Mammary epithelial cell (primary cell): Measurements from ENCODE around the gene KLK12.

Source experiments
- EZH2 ChIP-seq: IDR thresholded peaks from 2 replicates; pipeline ENCODE4 v1.6.1; 2012; ENCODE audit warnings: low read length, inconsistent platforms, borderline replicate concordance
- TF ChIP-seq, protein P1 (sequence below), 2 donors: IDR thresholded peaks in 1 of 2; conservative IDR thresholded peaks in 1 of 2; 2 replicates each; pipeline ENCODE4 v1.5.1; 2011 to 2012; ENCODE audit warnings: inconsistent platforms in 2 of 2, low read length in 2 of 2, mild to moderate bottlenecking in 2 of 2, control low read depth in 1 of 2, low read depth in 1 of 2; ENCODE audit not compliant: insufficient read depth in 1 of 2; ENCODE audit errors: extremely low read depth in 1 of 2

DNA sequence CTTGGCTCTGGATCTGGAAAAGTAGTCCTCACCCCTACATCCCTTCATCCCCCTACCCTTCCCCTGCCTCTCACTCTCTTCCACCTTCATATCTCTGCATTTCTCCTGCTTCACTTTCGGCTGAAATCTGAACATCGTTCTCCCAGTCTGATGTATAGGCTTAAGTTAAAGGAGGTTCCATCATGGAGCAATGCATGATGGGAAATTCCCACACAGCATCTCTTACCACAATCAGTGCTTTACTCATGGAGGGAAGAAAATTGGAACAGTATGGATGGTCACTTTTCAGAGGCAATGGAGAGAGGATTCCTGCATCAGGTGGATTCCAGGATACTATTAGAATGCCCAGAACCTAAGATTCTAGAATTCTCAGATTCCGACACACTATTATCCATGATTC is 27.3 kb downstream of the KLK12 start:
- no peak for TF ChIP-seq EZH2
- TF ChIP-seq, protein P1, sequence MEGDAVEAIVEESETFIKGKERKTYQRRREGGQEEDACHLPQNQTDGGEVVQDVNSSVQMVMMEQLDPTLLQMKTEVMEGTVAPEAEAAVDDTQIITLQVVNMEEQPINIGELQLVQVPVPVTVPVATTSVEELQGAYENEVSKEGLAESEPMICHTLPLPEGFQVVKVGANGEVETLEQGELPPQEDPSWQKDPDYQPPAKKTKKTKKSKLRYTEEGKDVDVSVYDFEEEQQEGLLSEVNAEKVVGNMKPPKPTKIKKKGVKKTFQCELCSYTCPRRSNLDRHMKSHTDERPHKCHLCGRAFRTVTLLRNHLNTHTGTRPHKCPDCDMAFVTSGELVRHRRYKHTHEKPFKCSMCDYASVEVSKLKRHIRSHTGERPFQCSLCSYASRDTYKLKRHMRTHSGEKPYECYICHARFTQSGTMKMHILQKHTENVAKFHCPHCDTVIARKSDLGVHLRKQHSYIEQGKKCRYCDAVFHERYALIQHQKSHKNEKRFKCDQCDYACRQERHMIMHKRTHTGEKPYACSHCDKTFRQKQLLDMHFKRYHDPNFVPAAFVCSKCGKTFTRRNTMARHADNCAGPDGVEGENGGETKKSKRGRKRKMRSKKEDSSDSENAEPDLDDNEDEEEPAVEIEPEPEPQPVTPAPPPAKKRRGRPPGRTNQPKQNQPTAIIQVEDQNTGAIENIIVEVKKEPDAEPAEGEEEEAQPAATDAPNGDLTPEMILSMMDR (conservative IDR thresholded peaks at IDR 0.05 in 1 of 2, IDR thresholded peaks at IDR 0.05 in 1 of 2; ENCODE audit: extremely low read depth in 1 of 2, insufficient read depth in 1 of 2, low read depth in 1 of 2, low read length in 2 of 2) = no peak
